Nephron (organoid): ENCODE measurements around the gene E2F3.

Experiments
- H3K27ac Mint-ChIP-seq, 3 experiments: 2 replicates each; pipeline ENCODE4 v1.8.0; 2020; ENCODE audit warnings: mixed read lengths in 3 of 3, mild to moderate bottlenecking in 2 of 3, moderate library complexity in 1 of 3
- H3K27me3 Mint-ChIP-seq: 2 replicates; pipeline ENCODE4 v1.8.0; 2021; ENCODE audit warnings: low read depth, mild to moderate bottlenecking, moderate library complexity, mixed read lengths
- H3K36me3 Mint-ChIP-seq: 2 replicates; pipeline ENCODE4 v1.8.0; 2020; ENCODE audit warnings: low read depth, mixed read lengths
- H3K4me1 Mint-ChIP-seq: 2 replicates; pipeline ENCODE4 v1.8.0; 2020; ENCODE audit warnings: mixed read lengths
- H3K4me3 Mint-ChIP-seq, 3 experiments: 2 replicates each; pipeline ENCODE4 v1.8.0; 2020; ENCODE audit warnings: mild to moderate bottlenecking in 3 of 3, mixed read lengths in 3 of 3, moderate library complexity in 2 of 3
- H3K9me3 Mint-ChIP-seq: 2 replicates; pipeline ENCODE4 v1.8.0; 2020; ENCODE audit warnings: mixed read lengths
- CTCF ChIP-seq, 3 experiments: fragments of 200-600 bp; sonication (generic); IDR thresholded peaks; one replicate each; pipeline ENCODE4 v1.5.0; 2021; ENCODE audit warnings: antibody characterized with exemption in 3 of 3; ENCODE audit not compliant: unreplicated experiment in 3 of 3

The E2F3 gene

GRCh38 chr6:20538907-20539306, 137.2 kb downstream of the E2F3 start:
- no peak overlapping the region for H3K4me3 Mint-ChIP-seq
- H3K4me1 Mint-ChIP-seq, result peaks cover 37% of the 10 kb centered on the region
- H3K27ac Mint-ChIP-seq, result no peak overlapping the region
- H3K27me3 Mint-ChIP-seq, result no peaks in the 10 kb centered on the region
- no peak for TF ChIP-seq CTCF (IDR thresholded peaks at IDR 0.05; ENCODE audit: unreplicated experiment in 3 of 3)
- H3K36me3 Mint-ChIP-seq, result peaks cover 36% of the 10 kb centered on the region
- no peaks in the 10 kb centered on the region for H3K9me3 Mint-ChIP-seq

GRCh38 chr6:20539387-20539786, 137.7 kb downstream of the E2F3 start:
- Mint-ChIP-seq H3K27ac (peak overlapping the region in 1 of 3 experiments; percentile 6), H3K36me3 (peaks cover 39% of the 10 kb centered on the region), H3K9me3 (peaks cover 3% of the 10 kb centered on the region), H3K4me1 (peaks cover 33% of the 10 kb centered on the region), H3K27me3 (no peaks in the 10 kb centered on the region), H3K4me3 (no peak overlapping the region)
- TF ChIP-seq CTCF (IDR thresholded peaks at IDR 0.05; ENCODE audit: unreplicated experiment in 3 of 3), result no peak

- Mint-ChIP-seq H3K27ac (no peak overlapping the region), H3K27me3 (no peaks in the 10 kb centered on the region), H3K4me1 (peaks cover 21% of the 10 kb centered on the region), H3K9me3 (peaks cover 6% of the 10 kb centered on the region), H3K4me3 (no peak overlapping the region), H3K36me3 (peaks cover 47% of the 10 kb centered on the region)
- no peak for TF ChIP-seq CTCF (IDR thresholded peaks at IDR 0.05; ENCODE audit: unreplicated experiment in 3 of 3)
Observed at GRCh38 chr6:20540683-20541082, 139.0 kb downstream of the E2F3 start.

- Mint-ChIP-seq H3K9me3 (peaks cover 6% of the 10 kb centered on the region), H3K4me1 (peaks cover 14% of the 10 kb centered on the region), H3K27me3 (no peaks in the 10 kb centered on the region), H3K27ac (no peak overlapping the region), H3K36me3 (peaks cover 52% of the 10 kb centered on the region), H3K4me3 (no peak overlapping the region)
- no peak for TF ChIP-seq CTCF (IDR thresholded peaks at IDR 0.05; ENCODE audit: unreplicated experiment in 3 of 3)
Observed at GRCh38 chr6:20541382-20541781, 139.7 kb downstream of the E2F3 start.

- Mint-ChIP-seq H3K27me3 (no peaks in the 10 kb centered on the region), H3K27ac (no peak overlapping the region), H3K4me3 (no peak overlapping the region), H3K9me3 (peaks cover 6% of the 10 kb centered on the region), H3K36me3 (peaks cover 64% of the 10 kb centered on the region), H3K4me1 (peaks cover 5% of the 10 kb centered on the region)
- TF ChIP-seq CTCF (IDR thresholded peaks at IDR 0.05; ENCODE audit: unreplicated experiment in 3 of 3), result no peak
Observed at GRCh38 chr6:20542927-20543602, 141.4 kb downstream of the E2F3 start.
